ENCODE data around the gene SV2B.

The SV2B gene

GRCh38 chr15:91100814-91101607 is 954 bp downstream of the SV2B start:
- Histone ChIP-seq H3K9ac (no peak overlapping the region), H3K27me3 (ENCODE audit: insufficient read depth, low read depth) (peaks cover 3% of the 10 kb centered on the region; the same call in 1 of the 2 replicates), H4K20me1 (ENCODE audit: insufficient read depth) (no peaks in the 10 kb centered on the region), H3K27ac (no peak overlapping the region), H3K4me2 (peak overlapping the region; percentile 85), H3K79me2 (ENCODE audit: insufficient read depth, low read depth) (no peaks in the 10 kb centered on the region), H2AFZ (ENCODE audit: low read depth) (peak overlapping the region; percentile 90), H3K4me3 (IDR thresholded peaks at IDR 0.05; ENCODE audit: insufficient read depth, low read depth, low read length) (no peak overlapping the region), H3K4me1 (ENCODE audit: low read depth, poor library complexity, severe bottlenecking) (no peaks in the 10 kb centered on the region), H3K36me3 (ENCODE audit: insufficient read depth) (no peaks in the 10 kb centered on the region)
- TF ChIP-seq CTCF (conservative IDR thresholded peaks at IDR 0.05; ENCODE audit: low read depth, low read length) = no peak

DNA sequence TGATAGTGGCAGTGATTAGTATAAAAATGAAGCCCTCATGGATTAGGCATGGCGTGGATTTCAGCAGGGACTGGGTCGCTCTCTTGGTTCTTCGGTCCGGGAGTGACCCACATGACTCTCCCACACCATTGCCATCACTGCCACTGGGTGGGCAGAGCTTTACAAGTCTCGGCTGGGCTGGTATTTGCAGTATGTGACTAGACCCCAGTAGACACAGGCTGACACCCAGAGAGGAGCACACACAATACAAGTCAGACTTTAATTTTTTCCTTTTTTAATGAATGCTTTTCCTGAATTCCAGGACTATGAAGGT is 1.5 kb downstream of the SV2B start:
- Histone ChIP-seq H3K9ac (no peak overlapping the region), H3K79me2 (ENCODE audit: insufficient read depth, low read depth) (no peaks in the 10 kb centered on the region), H3K4me3 (IDR thresholded peaks at IDR 0.05; ENCODE audit: insufficient read depth, low read depth, low read length) (no peak overlapping the region), H3K27ac (no peak overlapping the region), H3K4me2 (no peak overlapping the region), H3K27me3 (ENCODE audit: insufficient read depth, low read depth) (peaks cover 3% of the 10 kb centered on the region; the same call in 1 of the 2 replicates), H4K20me1 (ENCODE audit: insufficient read depth) (no peaks in the 10 kb centered on the region), H2AFZ (ENCODE audit: low read depth) (no peak overlapping the region), H3K4me1 (ENCODE audit: low read depth, poor library complexity, severe bottlenecking) (no peaks in the 10 kb centered on the region), H3K36me3 (ENCODE audit: insufficient read depth) (no peaks in the 10 kb centered on the region)
- no peak for TF ChIP-seq CTCF (conservative IDR thresholded peaks at IDR 0.05; ENCODE audit: low read depth, low read length)

DNA sequence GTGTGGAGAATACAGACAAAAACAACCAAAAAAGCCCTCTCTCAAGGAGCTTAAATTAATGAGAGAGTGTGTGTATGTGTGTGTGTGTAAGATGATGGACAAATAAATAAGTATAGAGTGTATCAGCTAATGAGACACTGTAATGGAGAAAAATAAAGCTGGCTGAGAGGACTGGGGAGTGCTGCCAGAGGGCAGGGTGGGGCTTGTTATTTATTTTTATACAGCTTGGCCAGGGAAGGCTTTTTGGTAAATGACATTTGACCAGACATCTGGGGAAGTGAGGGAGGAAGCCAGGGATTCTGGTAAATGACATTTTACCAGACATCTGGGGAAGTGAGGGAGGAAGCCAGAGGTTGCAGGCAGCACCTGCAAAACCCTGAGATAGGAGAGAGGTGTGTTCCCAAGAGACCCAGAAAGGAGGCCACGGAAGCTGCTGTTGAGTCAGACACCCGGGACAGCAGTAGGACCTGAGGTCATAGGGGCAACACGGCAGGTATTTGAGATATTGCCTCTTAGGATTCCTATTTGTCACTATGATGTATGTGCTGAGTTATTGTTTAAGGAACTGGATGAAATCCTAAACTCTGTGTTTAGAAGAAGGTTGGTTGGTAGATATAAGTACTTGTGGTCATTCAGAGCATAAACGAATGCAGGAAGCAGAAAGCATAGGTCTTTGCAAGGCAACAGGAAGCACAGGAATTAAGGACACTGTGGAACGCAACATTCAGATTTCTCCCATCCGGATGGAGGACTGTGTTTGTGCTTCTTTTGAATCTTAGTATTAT is 2.7 kb downstream of the SV2B start:
- H4K20me1 ChIP-seq (ENCODE audit: insufficient read depth) = no peaks in the 10 kb centered on the region
- no peaks in the 10 kb centered on the region for H3K36me3 ChIP-seq (ENCODE audit: insufficient read depth)
- no peak for TF ChIP-seq CTCF (conservative IDR thresholded peaks at IDR 0.05; ENCODE audit: low read depth, low read length)
- H3K4me2 ChIP-seq = no peak overlapping the region
- H2AFZ ChIP-seq (ENCODE audit: low read depth) = no peak overlapping the region
- no peak overlapping the region for H3K4me3 ChIP-seq (IDR thresholded peaks at IDR 0.05; ENCODE audit: insufficient read depth, low read depth, low read length)
- peaks cover 3% of the 10 kb centered on the region; the same call in 1 of the 2 replicates for H3K27me3 ChIP-seq (ENCODE audit: insufficient read depth, low read depth)
- H3K79me2 ChIP-seq (ENCODE audit: insufficient read depth, low read depth) = no peaks in the 10 kb centered on the region
- no peak overlapping the region for H3K27ac ChIP-seq
- H3K9ac ChIP-seq = no peak overlapping the region
- no peaks in the 10 kb centered on the region for H3K4me1 ChIP-seq (ENCODE audit: low read depth, poor library complexity, severe bottlenecking)

DNA sequence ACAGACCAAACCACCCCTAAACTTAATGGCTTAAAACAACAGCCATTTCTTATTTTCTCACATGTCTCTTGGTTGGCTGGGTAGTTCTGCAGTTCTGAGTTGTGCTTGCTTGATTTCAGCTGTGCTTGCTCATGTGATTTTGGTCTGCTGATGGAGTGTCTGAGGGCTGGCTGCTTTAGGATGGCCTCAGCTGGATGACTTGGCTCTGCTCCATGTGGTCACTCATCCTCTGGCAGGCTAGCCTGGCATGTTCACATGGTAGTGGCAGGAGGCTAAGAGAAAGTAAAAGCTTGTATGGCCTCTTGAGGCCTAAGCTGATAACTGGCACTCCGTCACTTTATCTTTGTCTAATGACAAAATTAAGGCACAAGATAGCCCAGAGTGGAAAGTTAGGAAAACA is 4.1 kb downstream of the SV2B start:
- peaks cover 2% of the 10 kb centered on the region; the same call in 1 of the 2 replicates for H3K27me3 ChIP-seq (ENCODE audit: insufficient read depth, low read depth)
- no peaks in the 10 kb centered on the region for H3K4me1 ChIP-seq (ENCODE audit: low read depth, poor library complexity, severe bottlenecking)
- no peak overlapping the region for H3K4me3 ChIP-seq (IDR thresholded peaks at IDR 0.05; ENCODE audit: insufficient read depth, low read depth, low read length)
- H3K27ac ChIP-seq = no peak overlapping the region
- H4K20me1 ChIP-seq (ENCODE audit: insufficient read depth) = no peaks in the 10 kb centered on the region
- H3K4me2 ChIP-seq = no peak overlapping the region
- no peak overlapping the region for H3K9ac ChIP-seq
- no peaks in the 10 kb centered on the region for H3K79me2 ChIP-seq (ENCODE audit: insufficient read depth, low read depth)
- TF ChIP-seq CTCF (conservative IDR thresholded peaks at IDR 0.05; ENCODE audit: low read depth, low read length) = no peak
- no peaks in the 10 kb centered on the region for H3K36me3 ChIP-seq (ENCODE audit: insufficient read depth)
- no peak overlapping the region for H2AFZ ChIP-seq (ENCODE audit: low read depth)
